GM19438 (cell line): ENCODE measurements around the gene SERPINE1.
"Not testable (repeated sequence)": the region's sequence is repeated elsewhere in the genome, so short reads cannot be mapped to it uniquely, and the experiment has no call there.

ENCODE experiments used
- ATAC-seq: cut with Tn5 transposase; IDR thresholded peaks from one replicate; pipeline ENCODE4 v1.9.1; 2021; ENCODE audit warnings: low read depth; ENCODE audit not compliant: unreplicated experiment

SERPINE1 gene

GRCh38 chr7:101121991-101122932 lies 4.6 kb upstream of the SERPINE1 start:
- no peak for ATAC-seq

- ATAC-seq: no peak
Measured at GRCh38 chr7:101122933-101123702, 3.8 kb upstream of the SERPINE1 start.

GRCh38 chr7:101123703-101124068 lies 3.2 kb upstream of the SERPINE1 start:
- no peak for ATAC-seq

- ATAC-seq: no peak
Measured at GRCh38 chr7:101124376-101125056, 2.4 kb upstream of the SERPINE1 start.

GRCh38 chr7:101125989-101126650 lies 784 bp upstream of the SERPINE1 start:
- peak; percentile 58 for ATAC-seq

GRCh38 chr7:101127460-101128039 lies 646 bp downstream of the SERPINE1 start:
- no peak for ATAC-seq

- ATAC-seq: no peak
Measured at GRCh38 chr7:101128040-101128834, 1.3 kb downstream of the SERPINE1 start.

GRCh38 chr7:101129603-101130117 lies 2.8 kb downstream of the SERPINE1 start:
- no peak for ATAC-seq

- not testable (repeated sequence) for ATAC-seq
Measured at GRCh38 chr7:101132626-101133600, 6.0 kb downstream of the SERPINE1 start.

- ATAC-seq: no peak
Measured at GRCh38 chr7:101133621-101134398, 6.9 kb downstream of the SERPINE1 start.

GRCh38 chr7:101134399-101134980 lies 7.6 kb downstream of the SERPINE1 start:
- no peak for ATAC-seq

GRCh38 chr7:101137651-101138212 lies 10.8 kb downstream of the SERPINE1 start:
- ATAC-seq: no peak

GRCh38 chr7:101138213-101138870 lies 11.4 kb downstream of the SERPINE1 start:
- no peak for ATAC-seq

- no peak for ATAC-seq
Measured at GRCh38 chr7:101140339-101140699, 13.4 kb downstream of the SERPINE1 start.

GRCh38 chr7:101140746-101141382 lies 14.0 kb downstream of the SERPINE1 start:
- no peak for ATAC-seq
